Activated naive CD8-positive, alpha-beta T cell (primary cell): ENCODE measurements around the gene TRMT1.

Experiments
- H3K27ac Mint-ChIP-seq: one replicate; pipeline ENCODE4 v1.8.0; 2021; ENCODE audit warnings: mixed read lengths
- H3K27me3 Mint-ChIP-seq: one replicate; pipeline ENCODE4 v1.8.0; 2021; ENCODE audit warnings: mixed read lengths
- H3K36me3 Mint-ChIP-seq: one replicate; pipeline ENCODE4 v1.8.0; 2021; ENCODE audit warnings: mixed read lengths
- H3K4me1 Mint-ChIP-seq: one replicate; pipeline ENCODE4 v1.8.0; 2021; ENCODE audit warnings: low read depth, mixed read lengths
- H3K4me3 Mint-ChIP-seq: one replicate; pipeline ENCODE4 v1.8.0; 2021; ENCODE audit warnings: mild to moderate bottlenecking, mixed read lengths
- H3K9me3 Mint-ChIP-seq: one replicate; pipeline ENCODE4 v1.8.0; 2021; ENCODE audit warnings: low read depth, mixed read lengths

The TRMT1 gene

GRCh38 chr19:13137290-13137794, 20.8 kb upstream of the TRMT1 start:
- H3K27ac Mint-ChIP-seq = no peak overlapping the region
- peaks cover 16% of the 10 kb centered on the region for H3K4me1 Mint-ChIP-seq
- H3K9me3 Mint-ChIP-seq = no peaks in the 10 kb centered on the region
- H3K27me3 Mint-ChIP-seq = no peaks in the 10 kb centered on the region
- H3K4me3 Mint-ChIP-seq = no peak overlapping the region
- no peaks in the 10 kb centered on the region for H3K36me3 Mint-ChIP-seq

GRCh38 chr19:13135068-13136062, 18.8 kb upstream of the TRMT1 start:
- no peak overlapping the region for H3K4me3 Mint-ChIP-seq
- H3K27me3 Mint-ChIP-seq = no peaks in the 10 kb centered on the region
- no peaks in the 10 kb centered on the region for H3K36me3 Mint-ChIP-seq
- no peak overlapping the region for H3K27ac Mint-ChIP-seq
- peaks cover 26% of the 10 kb centered on the region for H3K4me1 Mint-ChIP-seq
- no peaks in the 10 kb centered on the region for H3K9me3 Mint-ChIP-seq

- Mint-ChIP-seq H3K4me3 (no peak overlapping the region), H3K27me3 (no peaks in the 10 kb centered on the region), H3K27ac (peak overlapping the region; percentile 22), H3K9me3 (no peaks in the 10 kb centered on the region), H3K4me1 (peaks cover 26% of the 10 kb centered on the region), H3K36me3 (no peaks in the 10 kb centered on the region)
Observed at GRCh38 chr19:13134626-13135025, 18.1 kb upstream of the TRMT1 start.

DNA sequence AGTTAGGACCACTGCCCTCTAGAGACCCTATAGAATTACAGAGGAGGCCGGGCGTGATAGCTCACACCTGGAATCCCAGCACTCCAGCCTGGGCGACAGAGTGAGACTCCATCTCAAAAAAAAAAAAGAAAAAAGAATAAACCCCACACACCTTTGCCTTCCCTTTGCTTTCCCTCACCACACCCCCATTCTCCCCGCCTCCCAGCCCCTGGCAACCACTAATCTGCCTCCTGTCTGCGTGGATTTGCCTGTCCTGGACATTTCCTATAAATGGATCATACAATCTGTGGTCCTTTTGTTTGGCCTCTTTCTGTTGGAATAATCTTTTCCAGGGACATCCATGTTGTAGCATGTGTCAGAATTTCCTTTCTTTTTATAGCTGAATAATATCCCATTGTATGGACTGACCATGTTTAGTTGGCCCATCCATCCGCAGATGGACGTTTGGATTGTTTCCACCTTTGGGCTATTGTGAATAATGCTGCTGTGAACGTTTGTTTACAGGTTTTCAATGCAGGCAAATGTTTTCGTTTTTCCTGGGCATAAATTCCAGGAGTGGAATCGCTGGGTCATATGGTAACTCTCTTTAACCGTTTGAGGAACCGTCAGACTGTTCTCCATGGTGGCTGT, 16.8 kb upstream of the TRMT1 start:
- no peaks in the 10 kb centered on the region for H3K36me3 Mint-ChIP-seq
- no peaks in the 10 kb centered on the region for H3K27me3 Mint-ChIP-seq

GRCh38 chr19:13132471-13133180, 16.1 kb upstream of the TRMT1 start:
- H3K4me3 Mint-ChIP-seq = peak overlapping the region; percentile 73
- no peaks in the 10 kb centered on the region for H3K9me3 Mint-ChIP-seq
- H3K27me3 Mint-ChIP-seq = no peaks in the 10 kb centered on the region
- peaks cover 36% of the 10 kb centered on the region for H3K4me1 Mint-ChIP-seq
- H3K36me3 Mint-ChIP-seq = no peaks in the 10 kb centered on the region
- H3K27ac Mint-ChIP-seq = peak overlapping the region; percentile 89

More for the DNA sequence above, 16.8 kb upstream of the TRMT1 start:
- Mint-ChIP-seq H3K27ac (peak overlapping the region; percentile 89), H3K4me3 (peak overlapping the region; percentile 40), H3K9me3 (no peaks in the 10 kb centered on the region), H3K4me1 (peaks cover 31% of the 10 kb centered on the region)

- peak overlapping the region; percentile 70 for H3K27ac Mint-ChIP-seq
- no peaks in the 10 kb centered on the region for H3K27me3 Mint-ChIP-seq
- H3K4me1 Mint-ChIP-seq = peaks cover 38% of the 10 kb centered on the region
- H3K9me3 Mint-ChIP-seq = no peaks in the 10 kb centered on the region
- no peaks in the 10 kb centered on the region for H3K36me3 Mint-ChIP-seq
- no peak overlapping the region for H3K4me3 Mint-ChIP-seq
Observed at GRCh38 chr19:13130886-13131490, 14.4 kb upstream of the TRMT1 start.

- H3K4me1 Mint-ChIP-seq = peaks cover 39% of the 10 kb centered on the region
- no peak overlapping the region for H3K27ac Mint-ChIP-seq
- no peaks in the 10 kb centered on the region for H3K27me3 Mint-ChIP-seq
- H3K4me3 Mint-ChIP-seq = no peak overlapping the region
- H3K9me3 Mint-ChIP-seq = no peaks in the 10 kb centered on the region
- no peaks in the 10 kb centered on the region for H3K36me3 Mint-ChIP-seq
Observed at GRCh38 chr19:13129384-13129783, 12.8 kb upstream of the TRMT1 start.

- Mint-ChIP-seq H3K27me3 (no peaks in the 10 kb centered on the region), H3K4me1 (peaks cover 40% of the 10 kb centered on the region), H3K9me3 (no peaks in the 10 kb centered on the region), H3K36me3 (no peaks in the 10 kb centered on the region), H3K4me3 (no peak overlapping the region), H3K27ac (no peak overlapping the region)
Observed at GRCh38 chr19:13128583-13128982, 12.0 kb upstream of the TRMT1 start.

DNA sequence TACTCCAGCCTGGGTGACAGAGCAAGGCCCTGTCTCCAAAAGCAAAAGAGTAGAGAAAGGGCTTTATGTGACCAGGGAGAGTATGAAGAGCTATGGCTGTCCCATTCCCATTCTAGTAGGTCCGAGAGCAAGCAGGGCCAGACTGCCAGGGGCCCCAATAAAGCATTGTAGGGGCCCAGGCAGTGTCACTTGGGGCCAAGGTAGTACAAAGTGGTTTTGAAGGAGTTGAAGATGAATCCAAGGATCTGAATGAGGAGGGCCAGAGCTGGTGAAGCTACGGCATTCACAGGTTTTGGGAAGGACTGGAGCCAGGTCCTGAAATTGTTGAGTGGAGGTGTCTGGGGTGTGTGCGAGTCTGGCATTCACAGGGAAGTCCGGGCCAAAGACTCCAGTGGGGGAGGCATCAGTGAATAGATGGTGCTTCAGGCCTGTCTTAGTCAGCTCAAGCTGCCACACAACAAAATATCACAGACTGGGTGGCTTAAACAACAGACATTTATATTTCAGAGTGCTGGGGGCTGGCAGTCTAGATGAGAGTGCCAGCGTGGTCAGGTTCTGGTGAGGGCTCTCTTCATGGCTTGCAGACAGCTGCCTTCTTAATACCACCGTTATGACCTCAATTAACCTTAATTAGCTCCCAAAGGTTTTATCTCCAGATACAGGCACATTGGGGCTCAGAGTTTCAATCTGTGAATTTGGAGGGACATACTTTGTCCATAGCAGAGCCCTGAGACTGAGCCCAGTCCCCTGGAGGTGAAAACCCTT, 11.5 kb upstream of the TRMT1 start:
- Mint-ChIP-seq H3K27ac (peak overlapping the region; percentile 3), H3K4me3 (no peak overlapping the region), H3K36me3 (no peaks in the 10 kb centered on the region), H3K4me1 (peaks cover 37% of the 10 kb centered on the region), H3K27me3 (no peaks in the 10 kb centered on the region), H3K9me3 (no peaks in the 10 kb centered on the region)

- H3K9me3 Mint-ChIP-seq = no peaks in the 10 kb centered on the region
- no peaks in the 10 kb centered on the region for H3K27me3 Mint-ChIP-seq
- peaks cover 36% of the 10 kb centered on the region for H3K4me1 Mint-ChIP-seq
- H3K4me3 Mint-ChIP-seq = no peak overlapping the region
- no peaks in the 10 kb centered on the region for H3K36me3 Mint-ChIP-seq
- no peak overlapping the region for H3K27ac Mint-ChIP-seq
Observed at GRCh38 chr19:13127051-13127450, 10.5 kb upstream of the TRMT1 start.

GRCh38 chr19:13122980-13123957, 6.7 kb upstream of the TRMT1 start:
- Mint-ChIP-seq H3K27me3 (no peaks in the 10 kb centered on the region), H3K27ac (peak overlapping the region; percentile 75), H3K4me1 (peaks cover 50% of the 10 kb centered on the region), H3K36me3 (no peaks in the 10 kb centered on the region), H3K4me3 (no peak overlapping the region), H3K9me3 (no peaks in the 10 kb centered on the region)

GRCh38 chr19:13122275-13122878, 5.8 kb upstream of the TRMT1 start:
- H3K4me1 Mint-ChIP-seq = peaks cover 48% of the 10 kb centered on the region
- H3K36me3 Mint-ChIP-seq = no peaks in the 10 kb centered on the region
- H3K27me3 Mint-ChIP-seq = no peaks in the 10 kb centered on the region
- H3K9me3 Mint-ChIP-seq = no peaks in the 10 kb centered on the region
- H3K4me3 Mint-ChIP-seq = peak overlapping the region; percentile 46
- H3K27ac Mint-ChIP-seq = peak overlapping the region; percentile 75
